Loucy (cell line): ENCODE data around the gene MINDY2.

Experiments used
- H2AFZ ChIP-seq: fragments of 200-600 bp; sonication (generic); 2 replicates; pipeline ENCODE4 v1.6.0; 2016; ENCODE audit warnings: antibody characterized with exemption, mild to moderate bottlenecking, low read length, moderate library complexity
- H3F3A ChIP-seq: fragments of 200-600 bp; 2 replicates; pipeline ENCODE4 v1.6.0; 2016; ENCODE audit warnings: antibody characterized with exemption, low read depth, mild to moderate bottlenecking
- H3K27me3 ChIP-seq: fragments of 200-600 bp; sonication (generic); 2 replicates; pipeline ENCODE4 v1.6.1; 2014; ENCODE audit warnings: low read length, mild to moderate bottlenecking; ENCODE audit not compliant: insufficient read depth, poor library complexity, severe bottlenecking
- H3K36me3 ChIP-seq: fragments of 200-600 bp; sonication (generic); 2 replicates; pipeline ENCODE4 v1.6.1; 2016; ENCODE audit warnings: low read length; ENCODE audit not compliant: insufficient read depth
- H3K4me1 ChIP-seq: fragments of 200-600 bp; sonication (generic); 2 replicates; pipeline ENCODE4 v1.5.1; 2014; ENCODE audit warnings: low read length, mild to moderate bottlenecking; ENCODE audit not compliant: insufficient read depth, poor library complexity, severe bottlenecking
- H3K4me2 ChIP-seq: fragments of 200-600 bp; sonication (generic); 2 replicates; pipeline ENCODE4 v1.6.0; 2014; ENCODE audit warnings: antibody characterized with exemption, low read length, low read depth, mild to moderate bottlenecking; ENCODE audit not compliant: poor library complexity, severe bottlenecking
- H3K4me3 ChIP-seq: fragments of 200-600 bp; sonication (generic); 2 replicates; pipeline ENCODE4 v1.5.1; 2014; ENCODE audit warnings: low read length, mild to moderate bottlenecking, mixed read lengths; ENCODE audit not compliant: poor library complexity, severe bottlenecking
- H3K79me2 ChIP-seq: fragments of 200-600 bp; sonication (generic); 2 replicates; pipeline ENCODE4 v1.6.1; 2014; ENCODE audit warnings: low read length; ENCODE audit not compliant: insufficient read depth
- H3K9ac ChIP-seq: fragments of 200-600 bp; sonication (generic); 2 replicates; pipeline ENCODE4 v1.6.0; 2014; ENCODE audit warnings: mild to moderate bottlenecking, low read depth, low read length, moderate library complexity; ENCODE audit not compliant: poor library complexity, severe bottlenecking
- H3K9me2 ChIP-seq: fragments of 200-600 bp; sonication (generic); replicated peaks from 2 replicates; pipeline ENCODE4 v1.6.1; 2016; ENCODE audit warnings: low read depth, low read length, mixed read lengths
- H3K9me3 ChIP-seq: fragments of 200-600 bp; sonication (generic); 2 replicates; pipeline ENCODE4 v1.6.1; 2014; ENCODE audit warnings: mild to moderate bottlenecking, antibody characterized with exemption, low read length, low read depth; ENCODE audit not compliant: insufficient read depth
- H4K20me1 ChIP-seq: fragments of 200-600 bp; sonication (generic); 2 replicates; pipeline ENCODE4 v1.6.0; 2014; ENCODE audit warnings: antibody characterized with exemption, low read length, mild to moderate bottlenecking; ENCODE audit not compliant: insufficient read depth, poor library complexity, severe bottlenecking
- EZH2phosphoT487 ChIP-seq: fragments of 200-600 bp; IDR thresholded peaks from 2 replicates; pipeline ENCODE4 v1.6.1; 2018; ENCODE audit warnings: antibody characterized with exemption, mild to moderate bottlenecking, moderate library complexity, borderline replicate concordance
- TF ChIP-seq, protein P1 (sequence below): fragments of 200-600 bp; sonication (generic); conservative IDR thresholded peaks from 2 replicates; pipeline ENCODE4 v1.5.1; 2014; ENCODE audit warnings: mild to moderate bottlenecking, antibody characterized with exemption, low read length

Gene MINDY2

GRCh38 chr15:58873267-58873666 is 102.2 kb downstream of the MINDY2 start:
- H3K4me2 ChIP-seq: no peak overlapping the region
- no peak overlapping the region for H2AFZ ChIP-seq
- no peaks in the 10 kb centered on the region for H3K79me2 ChIP-seq
- no peaks in the 10 kb centered on the region for H3K9me3 ChIP-seq
- H3K4me1 ChIP-seq: no peaks in the 10 kb centered on the region
- no peak for TF ChIP-seq EZH2phosphoT487
- TF ChIP-seq, protein P1, sequence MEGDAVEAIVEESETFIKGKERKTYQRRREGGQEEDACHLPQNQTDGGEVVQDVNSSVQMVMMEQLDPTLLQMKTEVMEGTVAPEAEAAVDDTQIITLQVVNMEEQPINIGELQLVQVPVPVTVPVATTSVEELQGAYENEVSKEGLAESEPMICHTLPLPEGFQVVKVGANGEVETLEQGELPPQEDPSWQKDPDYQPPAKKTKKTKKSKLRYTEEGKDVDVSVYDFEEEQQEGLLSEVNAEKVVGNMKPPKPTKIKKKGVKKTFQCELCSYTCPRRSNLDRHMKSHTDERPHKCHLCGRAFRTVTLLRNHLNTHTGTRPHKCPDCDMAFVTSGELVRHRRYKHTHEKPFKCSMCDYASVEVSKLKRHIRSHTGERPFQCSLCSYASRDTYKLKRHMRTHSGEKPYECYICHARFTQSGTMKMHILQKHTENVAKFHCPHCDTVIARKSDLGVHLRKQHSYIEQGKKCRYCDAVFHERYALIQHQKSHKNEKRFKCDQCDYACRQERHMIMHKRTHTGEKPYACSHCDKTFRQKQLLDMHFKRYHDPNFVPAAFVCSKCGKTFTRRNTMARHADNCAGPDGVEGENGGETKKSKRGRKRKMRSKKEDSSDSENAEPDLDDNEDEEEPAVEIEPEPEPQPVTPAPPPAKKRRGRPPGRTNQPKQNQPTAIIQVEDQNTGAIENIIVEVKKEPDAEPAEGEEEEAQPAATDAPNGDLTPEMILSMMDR: no peak
- H3K27me3 ChIP-seq: no peaks in the 10 kb centered on the region
- H3K9ac ChIP-seq: no peak overlapping the region
- H3K36me3 ChIP-seq: peaks cover 4% of the 10 kb centered on the region; the same call in 1 of the 2 replicates
- no peaks in the 10 kb centered on the region; the same call in 1 of the 2 replicates for H3F3A ChIP-seq
- no peaks in the 10 kb centered on the region for H3K9me2 ChIP-seq
- H3K4me3 ChIP-seq: no peak overlapping the region
- no peaks in the 10 kb centered on the region for H4K20me1 ChIP-seq

DNA sequence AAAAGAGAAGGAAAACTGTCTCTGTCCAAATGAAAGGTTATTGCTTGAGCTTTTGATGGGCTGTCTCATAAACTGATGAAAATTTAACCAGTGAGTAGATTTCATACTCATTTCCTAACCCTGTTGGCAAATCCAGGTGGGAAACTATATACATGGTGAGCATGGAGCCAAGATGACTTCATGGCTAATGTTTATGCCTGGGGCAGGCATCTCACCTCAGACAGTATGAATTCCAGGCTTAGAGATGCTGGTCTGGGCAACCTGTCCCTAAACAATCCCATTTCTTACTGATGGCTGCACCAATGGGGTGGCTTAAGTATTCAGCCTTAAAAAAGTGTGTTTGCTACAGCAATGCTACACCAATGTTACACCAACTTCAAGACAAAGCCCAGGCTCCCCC is 104.2 kb downstream of the MINDY2 start:
- Histone ChIP-seq H3K36me3 (peaks cover 25% of the 10 kb centered on the region), H3K4me3 (no peak overlapping the region), H3K9me2 (no peaks in the 10 kb centered on the region), H3K9ac (no peak overlapping the region), H4K20me1 (no peaks in the 10 kb centered on the region), H3K79me2 (no peaks in the 10 kb centered on the region), H3K4me1 (no peaks in the 10 kb centered on the region), H3K4me2 (no peak overlapping the region), H3K9me3 (no peaks in the 10 kb centered on the region), H2AFZ (no peak overlapping the region), H3F3A (no peaks in the 10 kb centered on the region; the same call in 1 of the 2 replicates), H3K27me3 (no peaks in the 10 kb centered on the region)
- TF ChIP-seq, protein P1: no peak
- no peak for TF ChIP-seq EZH2phosphoT487

DNA sequence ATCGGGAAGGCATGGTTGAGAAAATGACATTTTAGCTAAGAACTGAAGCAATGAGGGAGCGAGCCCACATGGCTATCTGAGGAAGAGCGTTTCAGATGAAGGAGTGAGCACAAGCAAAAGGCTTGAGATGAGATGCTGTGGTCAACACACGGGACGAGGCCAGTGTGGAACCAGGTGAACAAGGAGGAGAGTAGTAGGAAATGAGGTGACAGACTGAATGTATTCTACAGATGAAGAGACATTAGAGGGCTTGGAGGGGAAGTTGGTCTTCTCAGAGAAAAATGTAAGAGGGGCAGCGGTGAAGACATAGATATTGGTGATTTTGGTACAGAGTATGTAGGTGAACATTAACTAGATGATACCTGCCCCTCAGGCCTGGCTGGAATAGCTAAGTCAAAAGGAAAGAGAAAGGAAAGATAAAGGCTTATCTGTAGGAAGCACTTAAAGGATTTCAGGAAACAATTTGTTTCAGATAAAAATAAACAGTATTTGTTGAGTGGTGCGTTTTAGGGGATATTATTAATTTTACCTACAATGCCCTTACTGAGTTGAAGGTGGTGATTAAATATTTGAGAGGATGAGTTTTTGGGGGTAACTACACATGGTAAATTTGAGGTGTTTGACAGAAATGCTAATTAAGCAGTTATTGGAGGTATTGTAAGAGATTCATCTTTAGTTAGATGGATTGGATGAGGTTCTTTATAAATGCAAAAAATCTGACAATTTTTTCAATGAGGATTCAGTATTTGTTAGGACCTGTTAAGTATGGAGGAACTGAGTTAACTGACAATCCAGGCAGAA is 105.4 kb downstream of the MINDY2 start:
- Histone ChIP-seq H3K27me3 (no peaks in the 10 kb centered on the region), H3K4me2 (no peak overlapping the region), H3K4me1 (no peaks in the 10 kb centered on the region), H4K20me1 (no peaks in the 10 kb centered on the region), H3K79me2 (no peaks in the 10 kb centered on the region), H3K9me2 (no peaks in the 10 kb centered on the region), H3F3A (no peaks in the 10 kb centered on the region; the same call in 1 of the 2 replicates), H3K36me3 (peaks cover 37% of the 10 kb centered on the region), H3K9me3 (no peaks in the 10 kb centered on the region), H3K9ac (no peak overlapping the region), H3K4me3 (no peak overlapping the region), H2AFZ (no peak overlapping the region)
- TF ChIP-seq, protein P1: no peak
- no peak for TF ChIP-seq EZH2phosphoT487
